ENCODE measurements around the gene ANAPC2.

DNA sequence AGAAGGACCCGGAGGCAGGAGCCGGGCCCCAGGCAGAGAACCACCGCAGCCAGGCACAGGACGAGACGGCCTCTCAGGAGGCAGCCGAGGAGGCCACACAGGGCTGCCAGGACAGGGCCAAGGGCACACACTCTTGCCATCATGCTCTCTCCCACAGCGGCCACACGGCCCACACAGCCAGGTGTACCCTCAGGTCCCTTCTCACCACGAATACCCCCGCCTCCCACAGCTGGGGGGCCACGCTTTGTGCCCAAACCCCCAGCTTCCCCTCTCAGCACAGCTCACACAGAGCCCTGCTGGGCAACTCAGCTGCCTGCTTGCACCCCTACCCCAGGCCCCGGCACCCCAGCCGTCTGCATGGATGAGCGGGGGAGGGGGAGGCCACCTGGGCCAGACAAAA lies 5.4 kb upstream of the ANAPC2 start:
- TF ChIP-seq, protein P1, sequence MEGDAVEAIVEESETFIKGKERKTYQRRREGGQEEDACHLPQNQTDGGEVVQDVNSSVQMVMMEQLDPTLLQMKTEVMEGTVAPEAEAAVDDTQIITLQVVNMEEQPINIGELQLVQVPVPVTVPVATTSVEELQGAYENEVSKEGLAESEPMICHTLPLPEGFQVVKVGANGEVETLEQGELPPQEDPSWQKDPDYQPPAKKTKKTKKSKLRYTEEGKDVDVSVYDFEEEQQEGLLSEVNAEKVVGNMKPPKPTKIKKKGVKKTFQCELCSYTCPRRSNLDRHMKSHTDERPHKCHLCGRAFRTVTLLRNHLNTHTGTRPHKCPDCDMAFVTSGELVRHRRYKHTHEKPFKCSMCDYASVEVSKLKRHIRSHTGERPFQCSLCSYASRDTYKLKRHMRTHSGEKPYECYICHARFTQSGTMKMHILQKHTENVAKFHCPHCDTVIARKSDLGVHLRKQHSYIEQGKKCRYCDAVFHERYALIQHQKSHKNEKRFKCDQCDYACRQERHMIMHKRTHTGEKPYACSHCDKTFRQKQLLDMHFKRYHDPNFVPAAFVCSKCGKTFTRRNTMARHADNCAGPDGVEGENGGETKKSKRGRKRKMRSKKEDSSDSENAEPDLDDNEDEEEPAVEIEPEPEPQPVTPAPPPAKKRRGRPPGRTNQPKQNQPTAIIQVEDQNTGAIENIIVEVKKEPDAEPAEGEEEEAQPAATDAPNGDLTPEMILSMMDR (IDR thresholded peaks at IDR 0.05), result no peak
- TF ChIP-seq TCF7L2 (IDR thresholded peaks at IDR 0.05; ENCODE audit: low read depth, low read length) (no peak), REST (IDR thresholded peaks at IDR 0.05; ENCODE audit: insufficient read depth in 1 of 2, low read depth in 2 of 2, low read length in 1 of 2) (no peak), SIN3A (IDR thresholded peaks at IDR 0.05; ENCODE audit: borderline replicate concordance, insufficient read depth, low read depth, low read length) (no peak), POLR2AphosphoS5 (IDR thresholded peaks at IDR 0.05; ENCODE audit: low read depth, low read length) (no peak)

All from Panc1 (cell line).